ENCODE data around the gene GALNT9.
"Not testable (repeated sequence)": the region's sequence is repeated elsewhere in the genome, so short reads cannot be mapped to it uniquely, and the experiment has no call there.

GALNT9 gene

DNA sequence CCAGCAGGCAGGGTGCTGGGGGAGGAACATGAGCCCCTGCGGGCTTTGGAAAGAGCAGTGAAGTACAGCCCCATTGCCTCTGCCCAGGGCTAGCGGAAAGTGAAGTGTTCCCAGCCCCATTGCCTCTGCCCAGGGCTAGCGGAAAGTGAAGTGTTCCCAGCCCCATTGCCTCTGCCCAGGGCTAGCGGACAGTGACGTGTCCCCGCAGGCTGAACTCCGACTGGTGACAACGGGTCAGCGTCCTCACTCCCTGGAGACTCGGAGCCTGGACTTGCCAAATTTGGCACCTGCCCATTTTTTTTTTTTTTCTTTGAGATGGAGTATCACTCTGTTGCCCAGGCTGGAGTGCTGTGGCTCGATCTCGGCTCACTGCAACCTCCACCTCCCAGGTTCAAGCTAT is 134.1 kb downstream of the GALNT9 start:
- DNase-seq: not testable (repeated sequence)

DNA sequence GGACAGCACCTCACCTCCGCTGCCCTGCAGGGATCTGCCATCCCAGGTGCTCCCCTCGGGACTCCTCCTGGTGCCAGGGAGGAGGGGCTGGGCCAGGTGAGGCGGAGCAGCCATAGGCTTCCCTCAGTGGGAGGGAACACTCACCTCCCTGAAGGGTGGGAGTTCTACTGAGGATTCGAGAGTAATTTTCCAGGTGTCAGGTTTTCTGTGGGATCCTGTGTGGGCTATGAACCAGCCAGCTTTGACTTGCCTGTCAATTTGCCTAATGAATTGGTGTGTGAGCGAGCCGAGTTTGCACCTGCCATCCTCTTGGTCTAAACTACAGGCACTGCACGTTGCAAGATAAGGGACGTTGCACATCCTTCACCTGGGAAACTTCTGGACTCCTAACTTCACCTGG is 134.8 kb downstream of the GALNT9 start:
- DNase-seq: no peak

DNA sequence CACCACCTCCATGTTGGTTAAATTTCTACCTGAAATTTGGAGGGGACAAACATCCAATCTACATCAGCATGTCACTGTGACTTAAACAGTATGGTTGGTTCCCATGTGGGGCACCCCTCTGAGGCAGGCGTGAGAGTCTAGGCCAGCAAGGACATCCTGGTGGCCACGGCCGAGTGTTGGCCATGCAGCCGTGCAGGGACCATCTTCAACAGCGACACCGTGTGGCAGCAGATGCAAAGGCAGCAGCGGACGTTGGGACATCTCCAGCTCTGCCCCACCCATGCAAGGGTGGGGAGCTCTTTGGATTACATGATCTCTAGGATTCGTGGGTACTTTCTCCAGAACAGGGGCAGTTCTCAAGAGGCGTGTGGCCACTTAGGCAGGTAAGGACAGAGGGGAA is 135.3 kb downstream of the GALNT9 start:
- DNase-seq: no peak

DNA sequence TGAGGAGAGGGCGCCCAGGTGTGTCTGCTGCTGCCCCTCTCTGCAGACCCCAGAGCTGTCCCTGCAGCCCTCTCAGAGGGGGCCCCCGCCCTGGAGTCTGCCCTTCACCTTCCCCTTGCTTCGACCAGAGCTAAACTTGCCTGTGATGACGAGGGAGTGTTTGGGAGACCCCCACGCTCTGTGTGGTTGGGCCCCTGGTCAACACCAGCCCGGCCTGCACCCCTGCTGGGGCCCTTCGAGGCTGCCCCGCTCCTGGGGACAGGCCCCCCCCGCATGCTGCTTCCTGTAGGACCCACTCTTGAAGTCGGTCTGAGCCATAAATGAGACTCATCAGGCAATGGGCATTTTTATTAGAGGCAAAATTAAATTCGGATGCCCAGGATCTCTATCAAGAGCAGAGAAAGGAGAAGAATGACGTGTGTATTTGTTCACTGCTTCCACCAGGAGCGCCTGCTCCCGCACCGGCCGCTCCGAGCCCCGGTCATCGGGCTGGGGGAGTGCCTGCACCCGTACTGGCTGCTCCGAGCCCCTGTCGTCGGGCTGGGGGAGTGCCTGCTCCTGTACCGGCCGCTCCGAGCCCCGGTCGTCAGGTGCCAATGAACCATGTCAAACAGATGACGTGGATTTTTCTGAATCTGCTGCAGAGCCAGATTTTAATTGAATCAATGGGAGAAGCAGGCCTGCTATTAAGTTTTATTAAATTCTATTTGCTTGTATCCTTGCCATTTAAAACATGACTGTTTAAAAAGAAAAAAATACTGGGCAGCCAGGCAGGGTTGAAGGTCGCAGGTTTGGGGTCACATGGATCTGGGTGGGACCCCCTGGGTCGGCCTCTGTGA is 137.5 kb downstream of the GALNT9 start:
- DNase-seq: no peak

DNA sequence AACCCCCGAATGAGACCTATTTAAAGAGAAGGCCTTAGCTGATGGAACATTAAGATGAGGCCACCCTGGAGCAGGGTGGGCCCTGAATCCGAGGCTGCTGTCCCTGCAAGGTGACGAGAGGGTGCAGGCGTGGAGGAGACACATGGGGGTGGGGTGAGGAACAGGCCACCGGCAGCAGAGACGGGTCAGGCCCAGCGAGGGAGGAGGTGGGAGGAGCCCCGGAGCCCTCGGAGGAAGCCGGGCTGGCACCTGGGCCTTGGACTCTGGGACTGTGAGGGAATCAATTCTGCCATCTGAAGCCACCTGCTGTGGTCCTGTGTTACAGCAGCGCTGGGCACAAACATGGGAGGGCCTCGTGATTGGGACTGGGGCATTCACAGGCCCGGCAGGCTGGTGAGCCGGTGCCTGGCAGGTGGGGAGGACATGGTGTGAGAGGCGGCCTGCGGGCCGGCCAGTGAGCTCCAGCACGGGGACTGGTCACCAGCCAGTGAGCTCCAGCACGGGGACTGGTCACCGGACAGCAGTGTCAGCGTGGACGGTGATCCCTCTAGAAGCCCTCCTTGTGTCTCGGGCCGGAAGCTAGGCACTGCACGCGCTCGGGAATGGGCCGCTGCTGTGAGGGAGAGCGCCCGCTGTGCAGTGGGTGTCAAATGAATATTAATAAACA is 138.4 kb downstream of the GALNT9 start:
- DNase-seq: no peak

DNA sequence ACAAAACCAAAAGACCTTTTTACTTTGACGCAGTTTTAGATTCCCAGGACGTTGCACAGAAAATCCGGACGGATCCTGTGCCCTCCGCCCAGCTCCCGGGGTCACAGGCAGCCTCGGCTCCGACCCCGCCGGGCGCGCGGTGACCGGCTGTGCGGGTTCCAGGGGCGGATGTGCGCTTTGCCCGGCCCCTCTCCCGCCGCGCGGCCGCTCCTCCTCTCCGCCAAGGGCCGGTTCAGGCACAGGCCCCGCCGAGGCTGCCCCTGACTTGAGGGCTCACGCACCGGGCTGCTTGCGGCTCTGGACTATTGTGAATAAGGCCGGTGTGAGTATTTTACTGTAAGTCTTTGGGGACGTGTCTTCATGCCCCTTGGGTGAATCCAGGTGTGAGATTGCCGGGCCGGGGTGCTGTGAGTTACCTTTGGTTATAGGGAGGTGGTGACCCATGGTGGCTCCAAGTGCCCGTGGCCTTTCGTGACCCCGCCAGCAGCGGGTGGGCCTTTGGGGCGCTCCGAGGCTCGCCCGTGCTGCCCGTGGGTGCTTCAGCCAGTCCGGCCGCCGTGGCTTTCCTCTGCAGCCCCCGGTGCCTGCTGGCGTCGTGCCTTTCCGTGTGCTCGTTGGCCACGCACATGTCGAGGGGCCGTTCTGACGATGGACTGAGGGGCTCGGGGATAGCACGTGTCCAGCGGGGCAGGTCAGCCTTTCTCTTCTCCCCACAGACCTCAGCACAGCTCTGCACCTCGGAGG is 139.2 kb downstream of the GALNT9 start:
- DNase-seq: no peak

DNA sequence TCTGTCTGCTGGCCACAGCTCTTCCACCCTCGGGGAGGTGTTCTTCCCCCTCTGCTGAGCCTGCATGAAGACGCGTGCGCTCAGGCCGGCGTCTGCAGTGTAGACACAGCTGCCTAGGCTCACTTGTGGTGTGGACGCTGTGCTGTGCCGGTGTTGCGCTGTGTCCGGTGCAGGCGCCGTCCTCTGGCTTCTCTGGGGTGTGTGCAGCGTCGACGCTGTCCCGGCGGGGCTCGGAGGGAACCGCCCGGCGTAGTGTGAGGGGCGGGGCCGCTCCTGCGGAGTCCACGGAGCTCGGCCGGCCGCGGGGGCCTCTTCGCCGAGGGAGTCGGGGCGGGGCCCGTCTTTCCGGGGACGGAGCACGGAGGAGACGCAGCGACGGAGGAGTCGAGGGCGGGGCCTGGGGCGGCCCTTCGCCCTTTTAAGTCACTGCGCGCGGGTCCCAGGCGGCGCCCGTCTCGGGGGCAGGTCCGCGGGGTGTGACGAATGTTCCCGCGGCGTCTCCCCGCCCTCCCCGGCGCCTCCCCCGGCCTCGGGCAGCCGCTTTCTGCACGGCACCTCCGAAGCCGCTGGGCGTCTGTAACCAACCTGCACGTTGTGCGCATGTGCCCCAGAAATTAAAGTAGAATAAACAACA is 139.9 kb downstream of the GALNT9 start:
- peak; percentile 55 for DNase-seq

DNA sequence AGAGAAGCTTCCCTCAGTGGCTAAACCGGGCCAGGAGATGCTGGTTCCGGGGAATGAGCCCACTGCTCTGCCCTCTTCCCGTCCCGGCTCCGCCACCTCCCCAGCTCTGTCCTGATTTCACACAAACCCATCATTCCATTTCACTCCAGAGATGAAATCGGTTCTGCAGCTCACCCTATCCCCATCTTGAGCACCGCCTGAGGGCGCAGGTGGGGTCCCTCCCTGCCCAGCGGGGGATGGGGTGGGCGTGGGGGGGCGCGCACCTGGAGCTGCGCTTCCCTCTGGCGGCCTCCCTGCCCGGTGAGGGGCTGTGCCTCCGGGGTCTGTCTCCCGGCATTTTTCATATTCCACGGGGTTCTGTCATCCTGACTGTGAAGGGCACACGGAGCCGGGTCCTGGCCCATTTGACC is 140.5 kb downstream of the GALNT9 start:
- no peak for DNase-seq

DNA sequence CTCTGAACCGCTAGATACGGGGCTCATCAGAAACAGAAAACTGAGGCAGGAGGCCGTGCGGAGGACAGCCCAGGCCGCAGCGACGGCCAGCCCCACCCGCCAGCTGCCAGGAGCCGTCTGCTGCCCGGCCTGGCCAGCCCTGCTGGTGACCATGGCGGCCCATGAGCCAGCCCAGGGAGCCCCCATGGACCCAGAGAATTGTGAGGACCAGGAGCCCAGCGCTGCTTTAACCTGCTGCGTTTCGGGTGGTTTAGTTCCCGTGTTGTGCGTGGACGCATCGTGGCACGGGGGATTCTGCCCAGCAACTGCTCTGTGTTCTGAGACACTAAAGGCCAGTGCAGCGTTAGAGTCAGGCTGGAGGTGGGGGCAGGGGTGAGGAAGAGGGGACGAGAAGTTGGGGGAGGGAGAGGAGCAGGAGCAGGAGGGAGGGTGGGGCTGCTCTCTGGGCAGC is 140.9 kb downstream of the GALNT9 start:
- DNase-seq: no peak

DNA sequence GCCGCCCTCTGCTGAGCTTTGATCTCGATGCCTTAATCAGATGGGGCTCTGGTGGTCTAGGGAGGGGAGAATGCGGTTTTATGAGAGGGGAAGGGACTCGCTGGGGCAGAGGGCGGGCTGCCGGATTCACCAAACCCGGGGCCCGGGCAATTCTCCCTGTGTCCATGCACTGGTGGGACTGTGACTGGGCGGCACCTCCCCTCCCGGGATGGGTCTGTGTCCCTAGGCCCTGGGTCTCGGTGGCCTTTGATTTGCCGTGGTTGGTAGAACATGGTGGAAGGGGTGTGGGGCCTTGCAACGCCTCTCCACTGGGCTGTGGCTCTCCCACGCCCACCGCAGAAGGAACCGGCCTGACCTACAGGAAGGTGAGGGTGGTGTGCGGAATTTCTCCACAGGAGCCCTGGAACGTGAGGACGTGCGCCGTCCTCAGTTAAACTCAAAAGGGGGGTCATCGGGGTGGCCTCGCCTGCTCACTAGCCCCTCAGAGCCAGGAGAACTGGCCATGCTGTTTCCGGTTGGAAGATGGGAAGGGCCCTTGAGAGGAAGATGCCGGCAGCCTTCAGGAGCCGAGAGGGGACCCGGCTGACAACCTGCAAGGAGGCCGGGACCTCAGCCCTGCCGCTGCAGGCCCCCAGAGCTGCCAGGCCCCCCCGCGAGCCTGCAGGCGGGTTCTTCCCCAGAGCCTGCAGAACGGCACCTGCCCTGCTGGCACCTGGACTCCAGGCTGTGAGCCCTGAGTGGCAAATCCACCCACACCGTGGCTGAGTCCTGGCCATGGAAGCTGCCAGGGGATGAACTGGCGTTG is 141.5 kb downstream of the GALNT9 start:
- no peak for DNase-seq

DNA sequence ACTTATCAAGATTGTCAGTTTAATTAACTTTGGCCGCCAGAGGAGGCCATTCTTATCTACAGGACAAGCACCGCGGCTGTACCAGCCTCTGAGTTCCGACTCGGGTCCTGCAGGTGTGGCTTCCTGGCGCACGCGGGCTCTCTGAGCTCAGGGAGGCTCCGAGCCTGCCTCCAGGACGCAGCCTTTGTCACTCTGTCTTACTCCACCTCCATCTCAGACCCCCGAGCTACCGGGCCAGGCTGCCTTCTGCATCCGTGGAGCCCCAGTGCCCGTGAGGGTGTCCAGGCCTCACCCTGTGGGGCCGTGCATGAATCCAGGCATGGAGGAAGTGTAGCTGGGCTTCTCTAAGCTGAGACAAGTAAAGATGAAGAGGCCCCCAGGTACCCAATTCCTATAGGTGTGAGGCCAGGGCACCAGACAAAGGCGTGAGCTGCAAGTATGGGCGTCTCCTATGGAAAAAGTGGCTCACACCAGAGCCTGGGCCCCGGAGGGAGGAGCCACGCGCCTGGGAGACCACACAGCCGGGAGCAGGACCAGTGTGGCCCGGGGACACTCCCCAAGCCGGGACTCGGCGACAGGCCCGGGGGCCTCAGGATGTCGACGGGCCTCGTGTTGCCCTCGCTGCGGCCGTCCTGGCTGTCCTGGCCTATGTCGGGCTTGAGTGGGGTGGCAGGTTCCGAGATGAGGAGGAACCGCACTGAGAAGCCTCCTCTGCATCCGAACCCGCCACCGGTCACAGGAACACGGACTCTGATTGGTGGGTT is 142.3 kb downstream of the GALNT9 start:
- DNase-seq: no peak

DNA sequence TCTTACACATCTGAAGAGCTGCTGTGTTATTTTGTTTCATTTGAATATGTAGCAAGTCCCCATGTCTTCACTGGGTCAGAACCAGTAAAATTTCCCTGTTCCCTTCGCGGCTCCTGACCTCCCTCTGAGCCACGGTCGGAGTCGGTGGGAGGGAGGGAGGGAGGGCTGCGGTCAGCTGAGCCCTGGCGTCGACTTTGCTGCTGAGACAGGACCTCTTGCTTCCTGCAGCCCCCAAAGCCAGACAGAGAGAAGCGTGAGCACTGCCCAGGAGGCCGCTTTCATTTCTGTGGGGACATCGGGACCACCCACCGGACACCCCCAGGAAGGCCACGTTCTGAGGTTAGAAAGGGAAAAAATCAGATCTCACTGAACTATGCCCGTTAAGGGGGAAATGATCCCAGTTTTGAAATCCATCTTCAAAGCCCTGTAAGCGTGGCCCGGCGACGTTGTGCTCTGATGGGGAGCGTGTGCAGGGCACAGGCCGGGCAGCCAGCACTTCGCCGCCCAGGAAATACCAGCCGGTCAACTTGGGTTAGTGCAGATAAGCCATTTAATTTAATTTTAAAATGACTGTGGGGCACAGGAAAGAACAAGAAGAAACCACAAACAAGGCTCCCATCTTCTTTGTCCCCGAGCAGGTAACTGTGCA is 143.1 kb downstream of the GALNT9 start:
- no peak for DNase-seq

DNA sequence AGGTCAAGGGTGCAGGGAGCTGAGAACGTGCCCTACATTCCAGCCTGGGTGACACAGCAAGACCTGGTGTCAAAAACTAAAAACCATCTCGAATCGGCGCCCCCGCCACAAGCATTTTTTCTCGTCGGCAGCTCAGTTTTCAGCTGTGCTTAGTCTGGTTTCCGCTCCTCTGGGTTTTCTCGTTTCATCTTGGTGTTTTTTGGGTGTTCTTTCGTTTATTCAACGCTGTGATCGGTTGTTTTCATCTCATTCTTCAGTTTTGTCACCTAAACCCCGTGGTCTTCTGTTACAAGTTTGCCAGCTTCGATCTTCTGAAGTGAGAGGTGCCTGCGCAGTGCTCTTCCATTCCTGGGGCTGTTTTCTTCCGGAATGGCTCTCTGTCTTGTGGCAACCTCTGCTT is 143.7 kb downstream of the GALNT9 start:
- DNase-seq: no peak

DNA sequence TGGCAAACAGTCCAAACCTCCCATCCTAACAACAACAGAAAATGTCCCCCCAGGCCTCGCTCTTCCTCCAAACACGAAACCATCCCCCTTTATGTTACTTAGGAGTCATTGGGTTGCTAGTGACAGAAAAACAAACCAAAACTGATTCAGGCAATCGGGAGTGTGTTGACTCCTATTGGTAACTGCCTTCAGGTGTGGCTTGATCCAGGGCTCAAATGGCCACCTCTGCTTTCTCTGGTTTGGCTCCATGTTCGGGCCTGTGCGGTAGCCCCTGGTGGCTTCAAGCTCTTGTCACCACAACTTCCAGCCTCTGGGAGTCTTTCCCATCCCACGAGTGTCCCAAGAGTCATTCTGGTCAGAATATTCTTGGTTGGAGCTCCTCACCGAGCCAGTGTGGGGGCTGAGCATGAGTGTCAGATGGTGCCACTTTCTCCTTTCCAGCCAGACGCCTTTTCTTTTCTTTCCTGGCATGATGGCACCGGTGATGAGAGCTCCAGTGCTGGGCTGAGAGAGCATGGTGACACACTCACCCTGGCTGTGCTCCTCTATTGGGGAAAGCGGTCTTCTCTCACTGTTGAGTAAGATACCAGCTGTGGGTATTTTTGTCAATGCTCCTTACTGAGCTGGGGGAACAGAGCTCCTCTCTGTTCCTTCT is 146.6 kb downstream of the GALNT9 start:
- DNase-seq: no peak

DNA sequence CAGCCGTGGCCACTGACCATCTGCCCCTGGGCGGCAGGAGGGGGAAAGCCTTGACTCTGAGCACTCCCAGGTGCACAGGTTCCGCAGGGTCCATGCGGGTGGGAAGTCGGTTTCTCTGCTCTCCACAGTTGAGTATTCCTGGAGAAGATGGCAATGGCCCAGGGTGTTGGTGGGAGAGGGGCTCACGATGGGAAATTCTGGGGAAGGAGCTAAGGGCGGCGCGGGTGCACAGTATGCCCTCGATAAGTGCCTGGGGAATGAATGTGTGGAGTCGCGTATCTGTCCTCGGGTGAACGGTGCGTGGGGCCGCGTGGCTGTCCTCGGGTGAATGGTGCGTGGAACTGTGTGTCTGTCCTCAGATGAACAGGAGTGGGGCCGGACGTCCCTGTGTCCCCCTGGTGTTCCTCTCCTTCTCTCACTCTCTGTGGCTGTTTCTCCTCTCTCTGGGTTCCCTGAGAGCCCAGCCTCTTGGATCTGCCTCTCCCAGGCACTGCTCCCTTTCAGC is 147.1 kb downstream of the GALNT9 start:
- DNase-seq: no peak

DNA sequence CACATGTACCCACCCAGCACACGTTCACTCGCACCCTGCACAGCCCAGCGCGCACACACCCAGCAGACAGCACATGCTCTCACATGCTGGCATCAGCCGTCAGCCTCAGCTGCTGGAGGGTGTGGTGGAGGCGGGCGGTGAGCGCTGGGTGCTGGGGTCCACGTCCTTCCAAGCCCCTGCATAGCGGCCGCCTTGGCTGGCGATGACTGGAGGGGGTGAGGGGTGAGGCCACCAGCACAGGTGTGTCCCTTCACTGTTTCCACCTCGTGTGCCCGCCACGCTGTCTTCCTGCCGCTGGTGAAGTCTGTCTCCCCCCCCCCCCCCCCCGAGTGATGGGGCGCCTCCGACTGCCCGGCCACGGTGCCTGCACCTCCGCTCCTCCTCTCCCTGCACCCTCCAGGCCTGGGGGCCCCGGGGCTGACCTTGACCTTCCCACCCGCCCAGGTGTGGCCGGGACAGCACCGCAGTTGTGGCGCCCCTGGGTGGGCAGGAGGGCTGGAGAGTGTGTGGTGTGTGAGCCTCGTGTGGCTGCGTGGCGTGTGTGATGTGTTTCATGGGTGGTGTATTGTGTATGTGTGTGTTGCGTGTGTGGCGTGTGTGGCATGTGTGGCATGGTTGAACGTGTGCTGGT is 147.7 kb downstream of the GALNT9 start:
- DNase-seq: no peak

DNA sequence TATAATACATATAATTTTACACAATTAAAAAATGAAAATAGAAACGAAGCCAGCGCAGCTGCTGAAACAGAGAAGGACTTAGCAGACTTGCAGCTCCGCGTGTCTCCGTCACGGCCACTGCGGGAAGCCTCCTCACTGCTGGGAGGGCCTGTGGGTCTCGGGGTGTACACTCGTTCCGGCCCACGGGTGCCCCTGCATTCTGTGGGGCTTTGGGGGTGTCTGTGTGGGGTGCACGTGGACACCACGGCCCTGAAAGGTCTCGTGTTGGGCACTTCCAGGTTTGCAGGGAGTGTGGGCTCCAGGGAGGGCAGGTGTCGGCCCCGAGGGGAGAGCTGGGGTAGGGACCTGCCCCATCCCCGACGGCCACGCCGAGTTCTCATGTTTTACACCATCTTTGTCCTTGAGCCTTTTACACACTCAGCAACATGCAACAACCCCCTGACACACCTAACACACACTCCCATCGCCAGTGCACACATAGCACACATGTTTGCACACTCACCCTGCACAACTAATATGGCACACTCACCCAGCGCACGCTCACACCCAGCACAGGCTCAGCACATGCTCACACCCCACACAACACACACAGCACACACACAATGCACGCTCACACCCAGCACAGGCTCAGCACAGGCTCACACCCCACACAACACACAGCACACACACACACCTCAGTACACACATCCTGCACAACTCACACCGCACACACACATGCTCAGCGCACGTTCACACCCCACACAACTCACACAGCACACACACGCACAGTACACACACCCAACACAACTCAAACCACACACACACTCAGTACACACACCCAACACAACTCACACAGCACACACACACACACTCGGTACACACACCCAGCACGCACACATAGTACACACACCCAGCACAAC is 148.5 kb downstream of the GALNT9 start:
- DNase-seq: no peak
